Liver (tissue), 9 donors: ENCODE measurements around the gene ENOPH1. TPM values are rescaled to one million over a fixed set of nuclear protein-coding genes. Genes with fewer than 3 reads are reported as not detected.
"Not testable (repeated sequence)": the region's sequence is repeated elsewhere in the genome, so short reads cannot be mapped to it uniquely, and the experiment has no call there.

Source experiments
- DNase-seq: peaks from one replicate; pipeline ENCODE4 v3.0.0-alpha.2; 2017; ENCODE audit warnings: low spot score
- H3K27ac ChIP-seq, 2 donors: one replicate each; pipeline ENCODE4 v1.7.0; 2013; ENCODE audit warnings: inconsistent platforms in 2 of 2, low read length in 2 of 2, control low read depth in 1 of 2, low read depth in 1 of 2, mild to moderate bottlenecking in 1 of 2
- H3K27me3 ChIP-seq, 4 donors: one replicate each; pipeline versions ENCODE4 v1.6.1 to v1.7.0; 2013; ENCODE audit warnings: low read length in 3 of 4, inconsistent platforms in 1 of 4, mild to moderate bottlenecking in 1 of 4, moderate library complexity in 1 of 4; ENCODE audit not compliant: control insufficient read depth in 4 of 4, insufficient read depth in 4 of 4
- H3K36me3 ChIP-seq, 4 donors: one replicate each; pipeline versions ENCODE4 v1.6.1 to v1.7.0; 2013; ENCODE audit warnings: low read length in 3 of 4, mild to moderate bottlenecking in 3 of 4, low read depth in 1 of 4, moderate library complexity in 1 of 4; ENCODE audit not compliant: control insufficient read depth in 4 of 4, insufficient read depth in 3 of 4
- H3K4me1 ChIP-seq, 4 donors: one replicate each; pipeline versions ENCODE4 v1.6.1 to v1.7.0; 2013; ENCODE audit warnings: low read length in 3 of 4, mild to moderate bottlenecking in 3 of 4, moderate library complexity in 1 of 4; ENCODE audit not compliant: control insufficient read depth in 4 of 4, insufficient read depth in 4 of 4
- H3K4me3 ChIP-seq, 3 donors: one replicate each; pipeline versions ENCODE4 v1.6.1 to v1.7.0; 2013; ENCODE audit warnings: low read length in 3 of 3, control low read depth in 1 of 3, low read depth in 1 of 3, mild to moderate bottlenecking in 1 of 3
- H3K9ac ChIP-seq, 2 donors: one replicate each; pipeline ENCODE4 v1.7.0; 2013; ENCODE audit warnings: low read length in 2 of 2, mild to moderate bottlenecking in 2 of 2, moderate library complexity in 2 of 2, control low read depth in 1 of 2, low read depth in 1 of 2
- H3K9me3 ChIP-seq, 4 donors: one replicate each; pipeline versions ENCODE4 v1.6.1 to v1.7.0; 2013; ENCODE audit warnings: low read length in 3 of 4; ENCODE audit not compliant: control insufficient read depth in 4 of 4
- CTCF ChIP-seq: fragments of 150-350 bp; IDR thresholded peaks from 2 replicates; pipeline ENCODE4 v1.5.1; 2017; ENCODE audit warnings: improper control_type of control experiment, low read depth, low read length; ENCODE audit not compliant: missing input control
- EGR1 ChIP-seq, 2 donors: IDR thresholded peaks; 2 replicates each; pipeline ENCODE4 v1.6.1; 2016 to 2018; ENCODE audit warnings: antibody characterized with exemption in 2 of 2, low read depth in 2 of 2
- FOXA1 ChIP-seq: IDR thresholded peaks from 2 replicates; pipeline ENCODE4 v1.6.1; 2016; ENCODE audit warnings: antibody characterized with exemption
- FOXA2 ChIP-seq: IDR thresholded peaks from 2 replicates; pipeline ENCODE4 v1.6.1; 2016; ENCODE audit warnings: antibody characterized with exemption
- HNF4A ChIP-seq, 2 donors: conservative IDR thresholded peaks; 2 replicates each; pipeline ENCODE4 v1.6.1; 2016; ENCODE audit warnings: antibody characterized with exemption in 2 of 2, mild to moderate bottlenecking in 2 of 2
- HNF4G ChIP-seq: IDR thresholded peaks from 2 replicates; pipeline ENCODE4 v1.6.1; 2016; ENCODE audit warnings: antibody characterized with exemption
- JUND ChIP-seq, 2 donors: IDR thresholded peaks; 2 replicates each; pipeline ENCODE4 v1.6.1; 2016; ENCODE audit warnings: antibody characterized with exemption in 2 of 2
- RAD21 ChIP-seq, 2 donors: IDR thresholded peaks; 2 replicates each; pipeline ENCODE4 v1.6.1; 2016; ENCODE audit warnings: antibody characterized with exemption in 2 of 2, mild to moderate bottlenecking in 2 of 2
- RXRA ChIP-seq, 2 donors: IDR thresholded peaks; 2 replicates each; pipeline ENCODE4 v1.6.1; 2017 to 2018; ENCODE audit warnings: antibody characterized with exemption in 2 of 2, mild to moderate bottlenecking in 1 of 2
- SP1 ChIP-seq: IDR thresholded peaks from 2 replicates; pipeline ENCODE4 v1.6.1; 2018; ENCODE audit warnings: antibody characterized with exemption, mild to moderate bottlenecking
- TAF1 ChIP-seq: conservative IDR thresholded peaks from 2 replicates; pipeline ENCODE4 v1.6.1; 2016; ENCODE audit warnings: antibody characterized with exemption, mild to moderate bottlenecking
- ZBTB33 ChIP-seq: IDR thresholded peaks from 2 replicates; pipeline ENCODE4 v1.6.1; 2016; ENCODE audit warnings: antibody characterized with exemption
- WGBS: extraction: QIAGEN DNeasy Blood & Tissue Kit; methylation state at CpG from one replicate; pipeline ENCODE4 v1.1.7; 2013; 5-methylcytosine and 5-hydroxymethylcytosine counted together
- polyA plus RNA-seq, 2 donors: library from polyadenylated mRNA; stranded (reverse) in 1 of 2; unstranded in 1 of 2; fragments of 200-250 nt in 1 of 2; fragments of >200 nt in 1 of 2; fragmentation: Nextera tagmentation in 1 of 2; extraction: Ambion mirVana in 1 of 2; gene quantifications; one replicate each; pipeline versions ENCODE4 v1.2.1 to v1.2.3, GENCODE V29; 2013 to 2015
- total RNA-seq, 2 donors: library from RNA; depleted of rRNA; stranded (reverse); fragments of >200 nt; gene quantifications; one replicate each; pipeline ENCODE4 v1.2.3, GENCODE V29; 2014
- TF ChIP-seq, protein P1 (sequence below): IDR thresholded peaks from 2 replicates; pipeline ENCODE4 v1.6.1; 2016; ENCODE audit warnings: antibody characterized with exemption, mild to moderate bottlenecking
- TF ChIP-seq, protein P2 (sequence below): IDR thresholded peaks from 2 replicates; pipeline ENCODE4 v1.6.1; 2016; ENCODE audit warnings: antibody characterized with exemption
- donor health status: healthy.
- donor health status: healthy.
- donor health status: healthy.
- donor health status: healthy.
- donor health status: healthy.

ENOPH1 gene
- total and polyA plus RNA-seq, 4 donors: 12.1 to 20.0 (median 12.8) TPM

- Histone ChIP-seq H3K9me3 (no peaks in the 10 kb centered on the region), H3K4me3 (no peak overlapping the region), H3K9ac (no peak overlapping the region), H3K27me3 (no peaks in the 10 kb centered on the region), H3K27ac (no peak overlapping the region), H3K4me1 (no peaks in the 10 kb centered on the region), H3K36me3 (peaks cover 0 to 2% (median 0%) of the 10 kb centered on the region in 4 donors)
- no peak for DNase-seq
- 83% methylated on average over 2 of the region's 2 CpGs for WGBS
- TF ChIP-seq RAD21 (IDR thresholded peaks at IDR 0.05) (peak; percentile 24 to 39), HNF4G (no peak)
- TF ChIP-seq, protein P1, sequence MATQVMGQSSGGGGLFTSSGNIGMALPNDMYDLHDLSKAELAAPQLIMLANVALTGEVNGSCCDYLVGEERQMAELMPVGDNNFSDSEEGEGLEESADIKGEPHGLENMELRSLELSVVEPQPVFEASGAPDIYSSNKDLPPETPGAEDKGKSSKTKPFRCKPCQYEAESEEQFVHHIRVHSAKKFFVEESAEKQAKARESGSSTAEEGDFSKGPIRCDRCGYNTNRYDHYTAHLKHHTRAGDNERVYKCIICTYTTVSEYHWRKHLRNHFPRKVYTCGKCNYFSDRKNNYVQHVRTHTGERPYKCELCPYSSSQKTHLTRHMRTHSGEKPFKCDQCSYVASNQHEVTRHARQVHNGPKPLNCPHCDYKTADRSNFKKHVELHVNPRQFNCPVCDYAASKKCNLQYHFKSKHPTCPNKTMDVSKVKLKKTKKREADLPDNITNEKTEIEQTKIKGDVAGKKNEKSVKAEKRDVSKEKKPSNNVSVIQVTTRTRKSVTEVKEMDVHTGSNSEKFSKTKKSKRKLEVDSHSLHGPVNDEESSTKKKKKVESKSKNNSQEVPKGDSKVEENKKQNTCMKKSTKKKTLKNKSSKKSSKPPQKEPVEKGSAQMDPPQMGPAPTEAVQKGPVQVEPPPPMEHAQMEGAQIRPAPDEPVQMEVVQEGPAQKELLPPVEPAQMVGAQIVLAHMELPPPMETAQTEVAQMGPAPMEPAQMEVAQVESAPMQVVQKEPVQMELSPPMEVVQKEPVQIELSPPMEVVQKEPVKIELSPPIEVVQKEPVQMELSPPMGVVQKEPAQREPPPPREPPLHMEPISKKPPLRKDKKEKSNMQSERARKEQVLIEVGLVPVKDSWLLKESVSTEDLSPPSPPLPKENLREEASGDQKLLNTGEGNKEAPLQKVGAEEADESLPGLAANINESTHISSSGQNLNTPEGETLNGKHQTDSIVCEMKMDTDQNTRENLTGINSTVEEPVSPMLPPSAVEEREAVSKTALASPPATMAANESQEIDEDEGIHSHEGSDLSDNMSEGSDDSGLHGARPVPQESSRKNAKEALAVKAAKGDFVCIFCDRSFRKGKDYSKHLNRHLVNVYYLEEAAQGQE: no peak
Measured at GRCh38 chr4:82469791-82470345, 39.5 kb downstream of the ENOPH1 start.

- H3K4me3 ChIP-seq, H3K36me3 ChIP-seq, H3K4me1 ChIP-seq, DNase-seq, H3K9ac ChIP-seq, H3K9me3 ChIP-seq, H3K27ac ChIP-seq, H3K27me3 ChIP-seq: not testable (repeated sequence)
- WGBS: 75% methylated on average over 5 of the region's 5 CpGs
Measured at GRCh38 chr4:82473080-82473479, 42.7 kb downstream of the ENOPH1 start.

- Histone ChIP-seq H3K9ac (no peak overlapping the region), H3K27me3 (no peaks in the 10 kb centered on the region), H3K9me3 (no peaks in the 10 kb centered on the region), H3K4me1 (peaks cover 0 to 2% (median 0%) of the 10 kb centered on the region in 4 donors), H3K4me3 (no peak overlapping the region), H3K27ac (no peak overlapping the region), H3K36me3 (no peaks in the 10 kb centered on the region)
- DNase-seq: no peak
- WGBS: 95% methylated on average over 15 of the region's 15 CpGs
- TF ChIP-seq SP1 (no peak), RXRA (IDR thresholded peaks at IDR 0.05) (no peak), ZBTB33 (no peak), FOXA2 (no peak), TAF1 (no peak), HNF4A (conservative IDR thresholded peaks at IDR 0.05) (no peak), EGR1 (IDR thresholded peaks at IDR 0.05; ENCODE audit: low read depth in 2 of 2) (no peak), CTCF (no peak), JUND (IDR thresholded peaks at IDR 0.05) (no peak), RAD21 (IDR thresholded peaks at IDR 0.05) (no peak), FOXA1 (no peak)
- TF ChIP-seq, protein P1: no peak
- TF ChIP-seq, protein P2, sequence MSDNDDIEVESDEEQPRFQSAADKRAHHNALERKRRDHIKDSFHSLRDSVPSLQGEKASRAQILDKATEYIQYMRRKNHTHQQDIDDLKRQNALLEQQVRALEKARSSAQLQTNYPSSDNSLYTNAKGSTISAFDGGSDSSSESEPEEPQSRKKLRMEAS: no peak
Measured at GRCh38 chr4:82473621-82474164, 43.3 kb downstream of the ENOPH1 start.
